Activated CD8-positive, alpha-beta T cell treated with anti-CD3 and anti-CD28 coated beads, Interleukin-2, amount 10 ng/mL, durations not matched to agents 7 days and 5 days (primary cell): ENCODE measurements around the gene ANP32A. TPM values are rescaled to one million over a fixed set of nuclear protein-coding genes. Genes with fewer than 3 reads are reported as not detected.
A peak's percentile ranks its signal among the peaks of the same experiment; 100 is the strongest.

Experiments used
- ATAC-seq: fragments of 150-1000 bp; cut with Tn5 transposase; one replicate; pipeline ENCODE4 v1.10.0; 2021; ENCODE audit warnings: moderate library complexity
- CTCF ChIA-PET: fragments of 350-600 bp; sonication (Branson Sonifier 250); formaldehyde crosslinking; loops from one replicate; lab custom pipeline; 2021; ENCODE audit warnings: antibody characterized with exemption; lab: Charles Lee
- POLR2A ChIA-PET: fragments of 350-600 bp; sonication (Branson Sonifier 250); formaldehyde crosslinking; loops from one replicate; lab custom pipeline; 2021; ENCODE audit warnings: antibody characterized with exemption; lab: Charles Lee
- DNase-seq: peaks from one replicate; pipeline ENCODE4 v3.0.0-alpha.2; 2020
- H3K27ac Mint-ChIP-seq: one replicate; pipeline ENCODE4 v1.8.0; 2021; ENCODE audit warnings: mild to moderate bottlenecking, mixed read lengths
- H3K27me3 Mint-ChIP-seq: one replicate; pipeline ENCODE4 v1.8.0; 2021; ENCODE audit warnings: low read depth, mixed read lengths
- H3K36me3 Mint-ChIP-seq: one replicate; pipeline ENCODE4 v1.8.0; 2021; ENCODE audit warnings: low read depth, mixed read lengths
- H3K4me1 Mint-ChIP-seq: one replicate; pipeline ENCODE4 v1.8.0; 2021; ENCODE audit warnings: low read depth, mixed read lengths
- H3K4me3 Mint-ChIP-seq: one replicate; pipeline ENCODE4 v1.8.0; 2021; ENCODE audit warnings: mild to moderate bottlenecking, mixed read lengths
- H3K9me3 Mint-ChIP-seq: one replicate; pipeline ENCODE4 v1.8.0; 2022; ENCODE audit warnings: mixed read lengths; ENCODE audit not compliant: insufficient read depth
- total RNA-seq, 2 experiments: library from RNA; stranded (reverse); gene quantifications; one replicate each; pipeline ENCODE4 v1.2.3, GENCODE V29; 2021

ANP32A gene
- total RNA-seq, 2 experiments from 2014 or later, result 227 TPM

DNA sequence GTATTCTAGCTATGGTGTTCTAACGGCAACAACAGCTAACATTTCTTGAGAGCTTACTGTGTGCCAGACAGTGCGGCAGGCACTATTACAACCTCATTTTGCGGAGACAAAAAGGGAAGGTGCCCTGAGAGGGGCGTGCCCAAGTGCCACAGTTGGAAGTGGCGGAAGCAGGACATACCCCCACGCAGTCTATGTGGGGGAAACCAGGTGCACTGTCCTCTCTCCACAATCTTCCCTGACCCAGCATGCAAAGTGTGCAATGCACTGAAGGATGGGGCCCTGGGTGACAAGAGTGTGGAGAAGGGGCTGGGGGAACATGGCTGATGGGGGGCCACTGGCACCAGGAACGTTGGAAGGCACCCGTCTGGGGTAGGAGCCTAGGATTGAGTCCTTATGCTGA lies 8.6 kb downstream of the ANP32A start:
- POLR2A ChIA-PET, result no interaction called here
- ATAC-seq, result no peak
- Mint-ChIP-seq H3K36me3 (peaks cover 54% of the 10 kb centered on the region), H3K27ac (no peak overlapping the region), H3K9me3 (no peaks in the 10 kb centered on the region), H3K27me3 (no peaks in the 10 kb centered on the region), H3K4me1 (peaks cover 77% of the 10 kb centered on the region), H3K4me3 (no peak overlapping the region)
- no peak for DNase-seq
- CTCF ChIA-PET, result interaction anchor here (0.7 to 0.9 kb wide), 2 partner anchors 11 to 18 kb away, joined by 3 read pairs; no protein-coding TSS in a partner anchor

DNA sequence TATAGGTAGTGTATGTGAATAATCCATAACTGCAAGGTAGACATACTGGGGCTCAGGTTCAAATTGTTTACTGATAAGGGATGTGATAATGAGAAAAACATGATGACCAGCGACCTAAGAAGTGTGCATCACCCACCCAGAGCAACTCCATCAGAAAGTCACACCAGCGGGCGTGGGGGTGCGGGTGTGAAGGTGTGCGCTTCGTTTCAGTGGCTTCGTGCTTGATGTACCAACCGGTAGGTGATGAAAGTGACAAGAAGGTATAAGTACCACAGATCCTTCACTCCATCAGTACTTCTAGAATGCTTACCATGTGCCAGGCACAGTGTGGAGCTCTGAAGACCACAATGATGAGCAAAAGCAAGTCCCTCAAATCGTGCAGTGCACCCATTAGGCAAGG lies 11.2 kb downstream of the ANP32A start:
- ChIA-PET POLR2A (no interaction called here), CTCF (interaction anchor here (1.0 kb wide), 1 partner anchor 19 kb away, joined by 3 read pairs; no protein-coding TSS in a partner anchor)
- Mint-ChIP-seq H3K9me3 (no peaks in the 10 kb centered on the region), H3K36me3 (peaks cover 43% of the 10 kb centered on the region), H3K27me3 (no peaks in the 10 kb centered on the region), H3K4me1 (peaks cover 66% of the 10 kb centered on the region), H3K4me3 (no peak overlapping the region), H3K27ac (peak overlapping the region; percentile 31)
- ATAC-seq (no peak), DNase-seq (no peak)

DNA sequence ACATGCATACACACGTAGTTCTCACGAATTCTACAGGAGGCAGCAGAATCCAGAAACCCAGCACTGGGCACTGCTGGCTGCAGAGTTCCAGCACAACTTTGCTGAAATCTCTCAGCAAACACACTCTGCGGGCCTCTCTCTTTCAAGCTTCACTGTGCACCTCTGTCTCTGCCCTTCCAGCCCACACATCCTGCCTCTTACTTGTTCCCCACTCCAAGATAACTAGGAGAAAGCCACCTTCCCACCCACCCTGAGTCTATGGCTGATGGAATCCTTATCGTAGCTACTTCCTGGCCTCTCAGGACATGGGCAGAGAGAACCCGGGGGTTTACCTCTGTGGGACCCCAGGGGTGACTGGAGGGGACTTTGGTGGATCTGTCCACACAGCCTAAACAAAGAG lies 11.9 kb downstream of the ANP32A start:
- no peaks in the 10 kb centered on the region for H3K9me3 Mint-ChIP-seq
- DNase-seq, result no peak
- CTCF ChIA-PET, result interaction anchor here (0.7 to 1.6 kb wide), 3 partner anchors 9 to 25 kb away, joined by 3 read pairs; no protein-coding TSS in a partner anchor
- ATAC-seq, result no peak
- H3K27ac Mint-ChIP-seq, result peak overlapping the region; percentile 7
- peaks cover 42% of the 10 kb centered on the region for H3K36me3 Mint-ChIP-seq
- H3K4me1 Mint-ChIP-seq, result peaks cover 68% of the 10 kb centered on the region
- no peak overlapping the region for H3K4me3 Mint-ChIP-seq
- no peaks in the 10 kb centered on the region for H3K27me3 Mint-ChIP-seq
- POLR2A ChIA-PET, result interaction anchor here (0.8 to 1.4 kb wide), 2 partner anchors 9 to 10 kb away, joined by 3 to 5 read pairs; no protein-coding TSS in a partner anchor

DNA sequence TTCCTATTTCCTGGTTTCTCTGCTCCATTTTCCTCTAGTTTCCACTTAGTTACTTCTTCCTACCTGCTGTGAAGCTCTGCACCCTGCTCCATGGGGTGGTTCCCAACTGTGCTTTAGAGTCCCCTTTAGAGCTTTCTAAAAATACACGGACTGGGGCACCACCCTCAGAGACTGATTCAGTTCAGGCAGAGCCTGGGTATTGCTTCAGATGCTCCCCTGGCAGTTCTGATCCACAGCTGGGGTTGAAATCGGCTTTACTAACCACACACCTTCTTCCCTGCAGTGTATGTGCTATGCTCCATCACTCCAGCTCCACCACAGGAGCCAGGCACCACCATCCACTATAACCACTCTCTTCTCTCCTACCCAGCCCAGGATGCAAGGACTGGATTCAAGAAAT lies 12.6 kb downstream of the ANP32A start:
- H3K27me3 Mint-ChIP-seq, result no peaks in the 10 kb centered on the region
- H3K4me1 Mint-ChIP-seq, result peaks cover 64% of the 10 kb centered on the region
- no peak for ATAC-seq
- ChIA-PET CTCF (interaction anchor here (1.2 to 1.6 kb wide), 2 partner anchors 21 to 24 kb away, joined by 3 to 5 read pairs; no protein-coding TSS in a partner anchor), POLR2A (interaction anchor here (1.4 to 1.8 kb wide), 2 partner anchors 9 to 10 kb away, joined by 5 read pairs; no protein-coding TSS in a partner anchor)
- H3K27ac Mint-ChIP-seq, result peak overlapping the region; percentile 7
- no peak overlapping the region for H3K4me3 Mint-ChIP-seq
- H3K9me3 Mint-ChIP-seq, result no peaks in the 10 kb centered on the region
- no peak for DNase-seq
- peaks cover 37% of the 10 kb centered on the region for H3K36me3 Mint-ChIP-seq

DNA sequence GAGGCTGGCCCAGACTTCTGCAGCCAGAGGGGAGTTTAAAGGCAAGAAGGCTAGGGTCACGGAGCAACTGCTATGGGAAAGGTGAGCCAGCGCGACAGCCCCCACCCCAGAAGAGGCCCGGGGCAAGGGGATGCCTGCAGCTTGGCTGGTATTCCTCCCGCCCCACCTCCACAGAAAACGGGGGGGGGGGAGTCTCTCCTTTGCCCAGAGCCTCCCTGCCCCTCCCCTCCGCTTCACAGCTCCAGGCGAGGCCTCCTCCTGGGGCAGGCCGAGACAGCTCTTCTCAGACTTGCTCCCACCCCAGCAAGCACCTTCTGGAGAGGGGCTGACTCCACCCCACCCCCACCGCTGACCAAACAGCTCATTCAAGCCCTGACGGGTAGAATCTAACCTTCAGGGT lies 13.4 kb downstream of the ANP32A start:
- ChIA-PET CTCF (interaction anchor here (1.2 kb wide), 1 partner anchor 22 kb away, joined by 5 read pairs; no protein-coding TSS in a partner anchor), POLR2A (interaction anchor here (1.8 kb wide), 1 partner anchor 10 kb away, joined by 5 read pairs; no protein-coding TSS in a partner anchor)
- no peak overlapping the region for H3K27ac Mint-ChIP-seq
- peaks cover 57% of the 10 kb centered on the region for H3K4me1 Mint-ChIP-seq
- H3K9me3 Mint-ChIP-seq, result no peaks in the 10 kb centered on the region
- no peaks in the 10 kb centered on the region for H3K27me3 Mint-ChIP-seq
- no peak overlapping the region for H3K4me3 Mint-ChIP-seq
- H3K36me3 Mint-ChIP-seq, result peaks cover 32% of the 10 kb centered on the region
- no peak for ATAC-seq
- DNase-seq, result no peak

DNA sequence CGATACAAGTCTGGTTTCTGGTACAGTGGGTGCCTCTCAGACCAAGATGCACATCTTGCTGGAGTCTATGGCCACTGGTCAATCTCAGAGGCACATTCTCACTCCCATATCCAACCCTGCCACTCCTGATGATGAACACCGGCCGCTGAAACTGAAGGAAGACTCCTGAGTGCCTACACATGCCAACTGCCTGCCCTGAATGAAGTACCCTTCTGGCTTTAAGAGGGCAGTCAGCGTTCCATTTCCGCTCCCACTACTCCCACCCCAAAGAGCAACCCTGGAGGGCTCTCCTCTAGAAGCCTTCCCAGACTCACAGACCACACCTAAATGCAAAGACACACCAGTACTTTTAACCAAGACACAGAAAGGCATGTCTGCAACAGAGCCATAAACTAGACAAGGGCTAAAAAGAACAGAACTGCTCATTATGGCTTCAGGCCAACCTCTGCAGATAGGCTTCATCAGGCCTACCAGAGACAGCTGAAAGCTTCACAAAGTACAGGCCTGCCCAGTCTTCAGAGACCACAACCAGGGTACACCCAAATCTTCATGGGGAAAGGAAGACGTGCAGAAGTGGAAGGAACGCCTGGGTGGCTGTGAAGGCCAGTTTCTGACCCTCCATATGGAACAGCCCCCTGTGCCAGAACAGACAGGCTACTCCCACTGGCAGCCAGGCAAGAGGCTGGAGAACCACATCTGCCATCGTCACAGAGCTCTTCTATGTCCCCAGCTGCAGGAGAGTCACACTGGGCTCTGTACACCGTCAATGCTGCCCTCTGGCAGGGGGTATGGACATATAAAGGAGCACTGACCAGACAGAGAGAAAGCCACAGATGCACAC lies 14.3 kb downstream of the ANP32A start:
- Mint-ChIP-seq H3K27ac (no peak overlapping the region), H3K4me3 (no peak overlapping the region), H3K4me1 (peaks cover 59% of the 10 kb centered on the region), H3K27me3 (no peaks in the 10 kb centered on the region), H3K9me3 (no peaks in the 10 kb centered on the region), H3K36me3 (peaks cover 31% of the 10 kb centered on the region)
- ChIA-PET POLR2A (interaction anchor here (1.8 kb wide), 1 partner anchor 11 kb away, joined by 5 read pairs; no protein-coding TSS in a partner anchor), CTCF (interaction anchor here (1.2 kb wide), 1 partner anchor 22 kb away, joined by 5 read pairs; no protein-coding TSS in a partner anchor)
- DNase-seq, result no peak
- ATAC-seq, result no peak

DNA sequence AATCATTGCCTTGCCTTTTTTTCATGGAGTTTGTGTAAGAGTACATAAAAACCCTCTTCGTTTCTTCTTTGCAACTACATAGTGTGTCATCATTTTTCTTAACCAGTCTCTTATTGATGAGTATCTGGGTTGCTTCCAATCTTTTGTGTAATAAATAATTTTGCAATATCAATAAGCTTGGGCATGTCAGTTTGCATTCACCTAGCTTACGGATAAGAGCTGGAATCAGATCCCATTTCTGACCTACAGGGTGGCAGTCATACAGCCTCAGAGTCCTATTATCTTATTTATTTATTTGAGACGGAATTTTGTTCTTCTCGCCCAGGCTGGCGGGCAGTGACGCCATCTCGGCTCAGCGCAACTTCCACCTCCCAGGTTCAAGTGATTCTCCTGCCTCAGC lies 18.3 kb downstream of the ANP32A start:
- Mint-ChIP-seq H3K9me3 (no peaks in the 10 kb centered on the region), H3K36me3 (peaks cover 21% of the 10 kb centered on the region), H3K27me3 (no peaks in the 10 kb centered on the region), H3K4me3 (no peak overlapping the region), H3K4me1 (peaks cover 65% of the 10 kb centered on the region), H3K27ac (no peak overlapping the region)
- ChIA-PET POLR2A (no interaction called here), CTCF (interaction anchor here (0.8 kb wide), 2 partner anchors 72 to 73 kb away, joined by 3 read pairs; no protein-coding TSS in a partner anchor)
- DNase-seq, result no peak
- ATAC-seq, result no peak

DNA sequence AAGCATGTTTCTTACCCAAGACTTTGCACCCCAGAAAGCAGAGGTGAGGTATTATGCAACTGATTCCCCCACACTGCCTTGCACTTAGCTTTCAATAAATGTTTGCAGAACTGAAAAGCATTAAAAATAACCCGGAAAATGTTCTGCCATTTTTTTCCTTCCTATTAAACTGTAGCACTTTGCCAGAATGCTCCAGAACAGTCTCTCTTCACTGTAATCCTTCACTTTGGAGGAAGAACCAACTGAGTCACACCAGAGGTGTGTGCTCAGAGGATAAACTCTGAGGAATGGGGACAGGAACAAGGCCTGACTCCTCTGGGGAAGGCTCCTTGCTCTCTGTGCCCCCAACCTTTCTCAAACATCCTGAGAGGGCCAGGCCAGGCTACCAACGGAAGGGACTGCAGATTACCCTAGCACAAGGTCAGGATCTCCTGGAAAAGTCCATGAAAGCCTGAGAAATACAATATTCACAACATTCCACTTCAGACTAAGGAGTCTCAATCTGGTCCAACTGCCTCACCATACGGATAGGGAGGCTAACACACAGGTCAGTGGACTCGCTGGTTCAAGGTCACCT lies 19.0 kb downstream of the ANP32A start:
- Mint-ChIP-seq H3K4me3 (no peak overlapping the region), H3K4me1 (peaks cover 69% of the 10 kb centered on the region), H3K27me3 (no peaks in the 10 kb centered on the region), H3K27ac (no peak overlapping the region), H3K9me3 (no peaks in the 10 kb centered on the region), H3K36me3 (peaks cover 22% of the 10 kb centered on the region)
- no peak for ATAC-seq
- POLR2A ChIA-PET, result no interaction called here
- DNase-seq, result no peak
- CTCF ChIA-PET, result no interaction called here

DNA sequence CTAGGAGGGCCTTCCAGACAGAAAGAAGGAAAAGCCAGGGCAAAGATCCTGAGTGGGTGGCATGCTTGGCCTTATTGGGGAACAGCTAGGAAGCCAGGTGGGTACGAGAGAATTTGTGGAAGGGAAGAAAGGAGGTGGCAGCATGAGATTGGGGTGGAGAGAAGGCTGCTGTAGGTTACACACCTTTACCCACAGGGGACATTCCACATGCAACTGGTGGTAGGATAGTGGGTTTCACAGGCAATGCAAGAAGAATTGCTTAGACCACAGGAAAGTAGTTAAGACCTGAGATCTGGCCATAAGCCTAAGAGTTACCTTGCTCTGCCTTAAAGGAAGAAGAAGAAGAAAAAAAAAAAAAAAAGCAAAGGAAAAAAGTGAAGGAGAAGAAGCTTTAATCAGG lies 19.8 kb downstream of the ANP32A start:
- CTCF ChIA-PET, result interaction anchor here (0.5 to 1.5 kb wide), 2 partner anchors 11 to 16 kb away, joined by 3 read pairs; no protein-coding TSS in a partner anchor
- POLR2A ChIA-PET, result no interaction called here
- H3K4me1 Mint-ChIP-seq, result peaks cover 70% of the 10 kb centered on the region
- H3K27ac Mint-ChIP-seq, result no peak overlapping the region
- H3K4me3 Mint-ChIP-seq, result no peak overlapping the region
- no peaks in the 10 kb centered on the region for H3K9me3 Mint-ChIP-seq
- peaks cover 17% of the 10 kb centered on the region for H3K36me3 Mint-ChIP-seq
- ATAC-seq, result no peak
- no peaks in the 10 kb centered on the region for H3K27me3 Mint-ChIP-seq
- DNase-seq, result no peak

DNA sequence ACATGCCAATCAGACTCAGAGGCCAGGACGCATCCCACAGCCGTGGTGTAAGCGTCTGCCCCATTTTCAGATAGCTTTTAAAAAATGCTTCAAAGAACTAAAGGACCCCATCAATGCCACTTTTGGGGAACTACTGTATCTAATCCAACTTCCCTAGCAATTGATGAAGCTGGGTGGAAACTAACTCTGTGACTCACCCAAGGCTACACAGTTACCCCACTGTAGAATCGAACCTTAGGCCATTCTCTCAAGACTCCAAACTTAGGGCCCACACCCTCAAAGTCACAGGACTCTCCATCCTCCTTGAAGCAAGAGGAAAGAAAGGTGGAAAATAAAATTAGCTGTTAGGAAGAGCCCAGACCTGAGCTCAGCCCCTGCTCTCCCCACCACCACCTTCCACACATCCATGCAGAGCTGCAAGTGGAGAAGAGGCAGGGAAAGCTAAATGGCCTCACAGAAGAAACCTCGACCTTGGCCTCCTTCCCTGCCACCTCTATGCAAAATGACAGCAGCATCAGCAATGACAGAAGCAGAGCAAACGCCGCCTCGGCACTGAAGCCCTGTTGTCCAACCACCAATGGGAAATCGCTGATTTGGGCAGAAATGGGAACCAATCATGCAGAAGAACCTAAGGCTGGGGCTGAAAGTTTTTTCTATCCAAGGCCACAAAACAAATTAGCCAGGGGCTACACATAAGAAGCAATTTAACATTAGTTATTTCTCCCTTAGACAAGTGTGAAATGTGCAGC lies 22.2 kb downstream of the ANP32A start:
- H3K36me3 Mint-ChIP-seq, result peaks cover 27% of the 10 kb centered on the region
- ATAC-seq, result no peak
- H3K27me3 Mint-ChIP-seq, result no peaks in the 10 kb centered on the region
- POLR2A ChIA-PET, result interaction anchor here (0.6 to 2.0 kb wide), 5 partner anchors 10 to 20 kb away, joined by 3 to 13 read pairs (median 6); no protein-coding TSS in a partner anchor
- H3K27ac Mint-ChIP-seq, result peak overlapping the region; percentile 9
- H3K9me3 Mint-ChIP-seq, result no peaks in the 10 kb centered on the region
- CTCF ChIA-PET, result interaction anchor here (0.6 to 2.5 kb wide), 4 partner anchors 14 to 125 kb away, joined by 3 to 14 read pairs (median 3); no protein-coding TSS in a partner anchor
- DNase-seq, result no peak
- H3K4me1 Mint-ChIP-seq, result peaks cover 87% of the 10 kb centered on the region
- H3K4me3 Mint-ChIP-seq, result no peak overlapping the region
